H9 (cell line): ENCODE data around the gene HK2. TPM values are rescaled to one million over a fixed set of nuclear protein-coding genes. Genes with fewer than 3 reads are reported as not detected.

Experiments used
- DNase-seq: peaks from one replicate; pipeline ENCODE4 v3.0.0-alpha.2; 2017
- H2AFZ ChIP-seq: one replicate; pipeline ENCODE4 v1.6.1; 2013; ENCODE audit warnings: mild to moderate bottlenecking, low read length, control low read depth, moderate library complexity
- H2AK5ac ChIP-seq: 2 replicates; pipeline ENCODE4 v1.6.1; 2013; ENCODE audit warnings: low read length, control low read depth, mixed read lengths; ENCODE audit not compliant: insufficient read length
- H2BK120ac ChIP-seq: one replicate; pipeline ENCODE4 v1.6.1; 2013; ENCODE audit warnings: low read depth, mild to moderate bottlenecking, low read length, control low read depth, inconsistent platforms; ENCODE audit not compliant: poor library complexity, severe bottlenecking
- H2BK12ac ChIP-seq: 2 replicates; pipeline ENCODE4 v1.6.1; 2013; ENCODE audit warnings: low read length, control low read depth, mixed read lengths, low read depth; ENCODE audit not compliant: insufficient read length
- H2BK15ac ChIP-seq: 2 replicates; pipeline ENCODE4 v1.6.1; 2013; ENCODE audit warnings: low read depth, low read length, control low read depth
- H2BK20ac ChIP-seq: one replicate; pipeline ENCODE4 v1.6.1; 2013; ENCODE audit warnings: low read depth, mild to moderate bottlenecking, low read length, control low read depth, inconsistent platforms; ENCODE audit not compliant: poor library complexity, severe bottlenecking
- H2BK5ac ChIP-seq: 2 replicates; pipeline ENCODE4 v1.6.1; 2013; ENCODE audit warnings: low read length, control low read depth, mixed read lengths; ENCODE audit not compliant: insufficient read length
- H3K14ac ChIP-seq: 2 replicates; pipeline ENCODE4 v1.6.1; 2013; ENCODE audit warnings: low read length, control low read depth; ENCODE audit not compliant: insufficient read depth
- H3K18ac ChIP-seq: 2 replicates; pipeline ENCODE4 v1.6.1; 2013; ENCODE audit warnings: low read depth, mild to moderate bottlenecking, mixed read lengths, low read length, control low read depth; ENCODE audit not compliant: insufficient read length
- H3K23ac ChIP-seq: 2 replicates; pipeline ENCODE4 v1.6.1; 2013; ENCODE audit warnings: low read length, control low read depth, mixed read lengths, low read depth; ENCODE audit not compliant: insufficient read length
- H3K23me2 ChIP-seq: 2 replicates; pipeline ENCODE4 v1.6.1; 2013; ENCODE audit warnings: low read depth, mild to moderate bottlenecking, mixed read lengths, low read length, control low read depth; ENCODE audit not compliant: insufficient read length, poor library complexity, severe bottlenecking
- H3K27ac ChIP-seq: 2 replicates; pipeline ENCODE4 v1.5.1; 2013; ENCODE audit warnings: low read length, control low read depth, mixed read lengths, low read depth; ENCODE audit not compliant: insufficient read length
- H3K27me3 ChIP-seq: 2 replicates; pipeline ENCODE4 v1.6.1; 2013; ENCODE audit warnings: low read length, control low read depth, inconsistent platforms; ENCODE audit not compliant: insufficient read depth
- H3K4ac ChIP-seq: 2 replicates; pipeline ENCODE4 v1.6.1; 2013; ENCODE audit warnings: low read depth, mild to moderate bottlenecking, control low read depth, inconsistent platforms, low read length, moderate library complexity
- H3K4me1 ChIP-seq: 2 replicates; pipeline ENCODE4 v1.6.1; 2013; ENCODE audit warnings: low read length, control low read depth, inconsistent platforms; ENCODE audit not compliant: insufficient read depth
- H3K4me2 ChIP-seq: 2 replicates; pipeline ENCODE4 v1.6.1; 2013; ENCODE audit warnings: low read length, control low read depth, mixed read lengths; ENCODE audit not compliant: insufficient read length, insufficient read depth
- H3K56ac ChIP-seq: 2 replicates; pipeline ENCODE4 v1.6.1; 2013; ENCODE audit warnings: low read depth, mild to moderate bottlenecking, mixed read lengths, low read length, control low read depth; ENCODE audit not compliant: insufficient read length
- H3K79me1 ChIP-seq: 2 replicates; pipeline ENCODE4 v1.6.1; 2013; ENCODE audit warnings: low read depth, mild to moderate bottlenecking, moderate library complexity, low read length, control low read depth, inconsistent platforms; ENCODE audit not compliant: insufficient read depth, poor library complexity, severe bottlenecking
- H3K79me2 ChIP-seq: 2 replicates; pipeline ENCODE4 v1.6.1; 2013; ENCODE audit warnings: low read length, control low read depth, inconsistent platforms; ENCODE audit not compliant: insufficient read depth
- H3K9ac ChIP-seq: 2 replicates; pipeline ENCODE4 v1.6.1; 2013; ENCODE audit warnings: low read length, control low read depth, mixed read lengths; ENCODE audit not compliant: insufficient read length; ENCODE audit errors: extremely low read depth
- H3K9me3 ChIP-seq: one replicate; pipeline ENCODE4 v1.6.1; 2013; ENCODE audit warnings: low read depth, low read length, inconsistent platforms; ENCODE audit not compliant: control insufficient read depth
- H3T11ph ChIP-seq: one replicate; pipeline ENCODE4 v1.6.1; 2013; ENCODE audit warnings: mild to moderate bottlenecking, low read length, control low read depth, inconsistent platforms
- H4K20me1 ChIP-seq: one replicate; pipeline ENCODE4 v1.6.1; 2013; ENCODE audit not compliant: control insufficient read depth, insufficient read length, insufficient read depth
- H4K5ac ChIP-seq: 2 replicates; pipeline ENCODE4 v1.6.1; 2013; ENCODE audit warnings: low read depth, mild to moderate bottlenecking, mixed read lengths, low read length, control low read depth; ENCODE audit not compliant: insufficient read length
- H4K8ac ChIP-seq: replicated peaks from 2 replicates; pipeline ENCODE4 v1.6.1; 2013; ENCODE audit warnings: low read length, control low read depth, mixed read lengths, low read depth; ENCODE audit not compliant: insufficient read length
- H4K91ac ChIP-seq: 2 replicates; pipeline ENCODE4 v1.6.1; 2013; ENCODE audit warnings: low read depth, mild to moderate bottlenecking, moderate library complexity, mixed read lengths, low read length, control low read depth; ENCODE audit not compliant: insufficient read length
- H3K27ac Mint-ChIP-seq, 3 experiments: 2 replicates in 2 of 3; 3 replicates in 1 of 3; pipeline ENCODE4 v1.8.0; 2020 to 2021; ENCODE audit warnings: mixed read lengths in 3 of 3, mild to moderate bottlenecking in 1 of 3, moderate library complexity in 1 of 3
- H3K27me3 Mint-ChIP-seq: 2 replicates; pipeline ENCODE4 v1.8.0; 2021; ENCODE audit warnings: low read depth, mild to moderate bottlenecking, moderate library complexity, mixed read lengths
- H3K36me3 Mint-ChIP-seq, 3 experiments: 2 replicates in 2 of 3; 3 replicates in 1 of 3; pipeline ENCODE4 v1.8.0; 2020 to 2021; ENCODE audit warnings: low read depth in 3 of 3, mixed read lengths in 3 of 3; ENCODE audit not compliant: insufficient read depth in 1 of 3
- H3K4me1 Mint-ChIP-seq, 2 experiments: 2 replicates each; pipeline ENCODE4 v1.8.0; 2020; ENCODE audit warnings: mixed read lengths in 2 of 2
- H3K4me3 Mint-ChIP-seq, 2 experiments: 2 replicates in 1 of 2; 3 replicates in 1 of 2; pipeline ENCODE4 v1.8.0; 2020 to 2021; ENCODE audit warnings: mild to moderate bottlenecking in 2 of 2, mixed read lengths in 2 of 2, moderate library complexity in 1 of 2
- H3K9me3 Mint-ChIP-seq, 2 experiments: 2 replicates in 1 of 2; 3 replicates in 1 of 2; pipeline ENCODE4 v1.8.0; 2020; ENCODE audit warnings: mild to moderate bottlenecking in 2 of 2, mixed read lengths in 2 of 2, moderate library complexity in 1 of 2
- CTCF ChIP-seq: fragments of 200-600 bp; sonication (generic); conservative IDR thresholded peaks from 3 replicates; pipeline ENCODE4 v1.8.0; 2021; ENCODE audit warnings: antibody characterized with exemption, mild to moderate bottlenecking
- WGBS: extraction: QIAGEN DNeasy Blood & Tissue Kit; methylation state at CpG from one replicate; pipeline ENCODE4 v1.1.7; 2013; ENCODE audit warnings: missing lambda C conversion rate, low lambda C conversion rate, mixed read lengths; ENCODE audit not compliant: insufficient read length; ENCODE audit errors: extremely low coverage; 5-methylcytosine and 5-hydroxymethylcytosine counted together
- total RNA-seq: library from RNA; stranded (reverse); gene quantifications from 2 replicates; pipeline ENCODE4 v1.2.1, GENCODE V29; 2021

Gene HK2
- total RNA-seq, 1 experiment from 2014 or later: 54.3 TPM

GRCh38 chr2:74931940-74932339, 98.0 kb downstream of the HK2 start:
- Histone ChIP-seq H3K18ac (no peak overlapping the region), H3K4ac (no peak overlapping the region), H4K20me1 (no peaks in the 10 kb centered on the region), H3K23me2 (no peaks in the 10 kb centered on the region), H3K23ac (no peak overlapping the region), H3K56ac (no peak overlapping the region), H2AFZ (no peak overlapping the region), H2BK20ac (no peak overlapping the region), H2BK12ac (no peak overlapping the region), H4K5ac (no peak overlapping the region), H2AK5ac (no peak overlapping the region), H3T11ph (no peak overlapping the region), H2BK120ac (no peak overlapping the region), H4K91ac (no peak overlapping the region), H2BK15ac (no peak overlapping the region), H3K4me1 (no peaks in the 10 kb centered on the region), H3K27me3 (no peaks in the 10 kb centered on the region), H3K79me1 (no peaks in the 10 kb centered on the region), H2BK5ac (no peak overlapping the region), H3K9ac (no peak overlapping the region), H3K4me2 (no peak overlapping the region), H3K9me3 (no peaks in the 10 kb centered on the region), H3K79me2 (no peaks in the 10 kb centered on the region), H4K8ac (no peak overlapping the region), H3K14ac (no peak overlapping the region), H3K27ac (no peak overlapping the region)
- no CpG with 5 or more reads among the region's 2 CpGs for WGBS
- TF ChIP-seq CTCF: no peak
- Mint-ChIP-seq H3K4me3 (no peak overlapping the region), H3K36me3 (no peaks in the 10 kb centered on the region; a peak in 1 of 7 replicates), H3K9me3 (no peaks in the 10 kb centered on the region), H3K27me3 (peaks cover 7% of the 10 kb centered on the region; the same call in 1 of the 2 replicates), H3K27ac (no peak overlapping the region; a peak in 1 of 7 replicates), H3K4me1 (no peaks in the 10 kb centered on the region; a peak in 1 of 4 replicates)
- no peak for DNase-seq
